PC-3 (cell line): ENCODE measurements around the gene TMEM208.

Experiments used
- EZH2 ChIP-seq: fragments of 300-600 bp; sonication (generic); IDR thresholded peaks from one replicate; pipeline ENCODE4 v1.6.1; 2017; ENCODE audit warnings: antibody characterized with exemption, mild to moderate bottlenecking, low read length; ENCODE audit not compliant: unreplicated experiment
- EZH2phosphoT487 ChIP-seq: fragments of 300-600 bp; sonication (generic); IDR thresholded peaks from 2 replicates; pipeline ENCODE4 v1.6.1; 2018; ENCODE audit warnings: mild to moderate bottlenecking, antibody characterized with exemption, low read length, borderline replicate concordance
- TF ChIP-seq, protein P1 (sequence below): fragments of 300-600 bp; sonication (generic); conservative IDR thresholded peaks from 2 replicates; pipeline ENCODE4 v1.5.1; 2017; ENCODE audit warnings: antibody characterized with exemption, low read depth, mild to moderate bottlenecking, low read length

DNA sequence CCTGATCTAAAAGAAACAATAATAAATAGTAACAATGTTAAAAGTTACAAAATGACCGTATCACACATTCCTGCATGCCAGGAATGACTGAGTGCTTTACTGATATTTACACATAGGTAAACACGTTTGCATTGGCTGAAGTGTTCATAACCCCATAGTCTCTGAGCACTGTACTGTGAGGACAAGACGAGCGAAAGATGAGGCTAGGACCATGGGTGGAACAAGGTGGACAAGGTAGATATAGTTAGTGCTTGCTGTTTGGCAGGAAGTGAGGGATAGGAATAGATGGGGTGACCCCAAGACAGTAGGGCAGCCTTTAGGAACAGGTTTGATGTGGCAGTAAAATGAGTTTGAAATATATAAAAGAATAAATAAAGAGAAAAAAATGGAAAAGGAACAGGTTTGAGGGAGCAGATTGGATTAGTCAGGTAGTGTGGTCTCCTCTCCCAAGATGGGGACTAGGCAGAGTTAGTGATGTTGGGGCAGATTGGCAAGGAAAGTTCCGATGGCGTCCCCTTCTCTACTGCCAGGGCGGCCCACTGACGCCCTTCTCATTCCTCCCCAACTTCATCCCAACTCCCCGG, 35.4 kb upstream of the TMEM208 start:
- TF ChIP-seq, protein P1, sequence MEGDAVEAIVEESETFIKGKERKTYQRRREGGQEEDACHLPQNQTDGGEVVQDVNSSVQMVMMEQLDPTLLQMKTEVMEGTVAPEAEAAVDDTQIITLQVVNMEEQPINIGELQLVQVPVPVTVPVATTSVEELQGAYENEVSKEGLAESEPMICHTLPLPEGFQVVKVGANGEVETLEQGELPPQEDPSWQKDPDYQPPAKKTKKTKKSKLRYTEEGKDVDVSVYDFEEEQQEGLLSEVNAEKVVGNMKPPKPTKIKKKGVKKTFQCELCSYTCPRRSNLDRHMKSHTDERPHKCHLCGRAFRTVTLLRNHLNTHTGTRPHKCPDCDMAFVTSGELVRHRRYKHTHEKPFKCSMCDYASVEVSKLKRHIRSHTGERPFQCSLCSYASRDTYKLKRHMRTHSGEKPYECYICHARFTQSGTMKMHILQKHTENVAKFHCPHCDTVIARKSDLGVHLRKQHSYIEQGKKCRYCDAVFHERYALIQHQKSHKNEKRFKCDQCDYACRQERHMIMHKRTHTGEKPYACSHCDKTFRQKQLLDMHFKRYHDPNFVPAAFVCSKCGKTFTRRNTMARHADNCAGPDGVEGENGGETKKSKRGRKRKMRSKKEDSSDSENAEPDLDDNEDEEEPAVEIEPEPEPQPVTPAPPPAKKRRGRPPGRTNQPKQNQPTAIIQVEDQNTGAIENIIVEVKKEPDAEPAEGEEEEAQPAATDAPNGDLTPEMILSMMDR, result no peak
- TF ChIP-seq EZH2phosphoT487, result no peak
- no peak for TF ChIP-seq EZH2
